HepG2 (cell line): ENCODE results near the gene CTSW. TPM values are rescaled to one million over a fixed set of nuclear protein-coding genes. Genes with fewer than 3 reads are reported as not detected.
"Not testable (repeated sequence)": the region's sequence is repeated elsewhere in the genome, so short reads cannot be mapped to it uniquely, and the experiment has no call there.

Source experiments
- ATAC-seq: fragments of 200-7000 bp; cut with Tn5 transposase; 3 replicates; pipeline ENCODE4 v1.9.1; 2020; ENCODE audit warnings: mild to moderate bottlenecking, moderate library complexity
- BruUV-seq: library from RNA; stranded (reverse); fragments of 400-500 nt; replicated peaks from 2 replicates; lab custom pipeline; 2021; lab: Mats Ljungman, UMichigan
- CTCF ChIA-PET: fragments of 300-600 bp; formaldehyde crosslinking; extraction: SDS; loops from one replicate; lab custom pipeline; 2021; ENCODE audit warnings: low total read pairs, inconsistent platforms, low intra/inter-chr PET ratio; lab: Yijun Ruan, JAX
- POLR2A ChIA-PET: fragments of 350-600 bp; sonication (Branson Sonifier 250); formaldehyde crosslinking; loops from one replicate; lab custom pipeline; 2020; ENCODE audit warnings: antibody characterized with exemption, inconsistent platforms; lab: Yijun Ruan, JAX
- DNase-seq: peaks from one replicate; pipeline ENCODE4 v3.0.0-alpha.2; 2015; ENCODE audit warnings: low spot score
- FAIRE-seq: peaks from 3 replicates; lab custom pipeline; 2011; peaks lifted over from hg19 to GRCh38; lab: Jason Lieb, UNC
- H2AFZ ChIP-seq: one replicate; pipeline ENCODE4 v1.6.1; 2011; ENCODE audit warnings: low read length, inconsistent platforms
- H3K27ac ChIP-seq: fragments of 300-600 bp; 3 replicates; pipeline ENCODE4 v1.8.0; 2011; ENCODE audit warnings: mixed run types, mild to moderate bottlenecking, mixed read lengths, low read length, inconsistent platforms; ENCODE audit not compliant: insufficient read depth; ENCODE audit errors: extremely low read length
- H3K27me3 ChIP-seq, 2 experiments: fragments of 200-600 bp in 1 of 2; 2 replicates in 1 of 2; 3 replicates in 1 of 2; pipeline versions ENCODE4 v1.6.0 to v1.8.0; 2011; ENCODE audit warnings: low read length in 2 of 2, mild to moderate bottlenecking in 2 of 2, moderate library complexity in 2 of 2, inconsistent platforms in 1 of 2; ENCODE audit not compliant: insufficient read depth in 2 of 2, control insufficient read depth in 1 of 2
- H3K36me3 ChIP-seq, 2 experiments: fragments of 200-600 bp in 1 of 2; replicated peaks in 1 of 2; 2 replicates in 1 of 2; 3 replicates in 1 of 2; pipeline versions ENCODE4 v1.5.1 to v1.8.0; 2011; ENCODE audit warnings: low read length in 2 of 2, inconsistent platforms in 1 of 2; ENCODE audit not compliant: insufficient read depth in 2 of 2, control insufficient read depth in 1 of 2
- H3K4me1 ChIP-seq: 2 replicates; pipeline ENCODE4 v1.5.1; 2012; ENCODE audit warnings: low read length, inconsistent platforms; ENCODE audit not compliant: insufficient read depth
- H3K4me2 ChIP-seq: 2 replicates; pipeline ENCODE4 v1.6.0; 2011; ENCODE audit warnings: low read depth, low read length, inconsistent platforms
- H3K4me3 ChIP-seq, 3 experiments: fragments of 200-600 bp in 1 of 3; sonication (generic), shearing (Covaris generic) in 1 of 3; replicated peaks in 1 of 3; 2 replicates each; pipeline ENCODE4 v1.5.1; 2011 to 2016; ENCODE audit warnings: low read length in 3 of 3, inconsistent platforms in 2 of 3, low read depth in 2 of 3, mild to moderate bottlenecking in 2 of 3, control low read depth in 1 of 3, mixed read lengths in 1 of 3; ENCODE audit not compliant: insufficient read depth in 1 of 3
- H3K79me2 ChIP-seq: one replicate; pipeline ENCODE4 v1.6.1; 2011; ENCODE audit warnings: low read length, inconsistent platforms; ENCODE audit not compliant: insufficient read depth
- H3K9ac ChIP-seq: 2 replicates; pipeline ENCODE4 v1.6.0; 2011; ENCODE audit warnings: mild to moderate bottlenecking, low read depth, low read length, inconsistent platforms; ENCODE audit not compliant: insufficient read depth
- H3K9me3 ChIP-seq: 2 replicates; pipeline ENCODE4 v1.5.1; 2012; ENCODE audit warnings: mild to moderate bottlenecking, low read length
- H4K20me1 ChIP-seq: 2 replicates; pipeline ENCODE4 v1.6.0; 2011; ENCODE audit warnings: inconsistent platforms, mild to moderate bottlenecking, low read length, moderate library complexity; ENCODE audit not compliant: insufficient read depth
- CENPT ChIP-seq: sonication (generic); formaldehyde crosslinking; IDR thresholded peaks from 2 replicates; pipeline ENCODE4 v1.8.0; 2022; ENCODE audit warnings: low read depth, mild to moderate bottlenecking, moderate library complexity, missing genetic modification reagents
- HIC2 ChIP-seq: sonication (generic); formaldehyde crosslinking; IDR thresholded peaks from 2 replicates; pipeline ENCODE4 v1.9.0; 2022; ENCODE audit warnings: low read depth, missing genetic modification reagents
- MED1 ChIP-seq: sonication (generic); formaldehyde crosslinking; IDR thresholded peaks from 2 replicates; pipeline ENCODE4 v1.4.0; 2020; ENCODE audit warnings: missing genetic modification reagents
- NR2C2 ChIP-seq: sonication (generic); formaldehyde crosslinking; IDR thresholded peaks from 2 replicates; pipeline ENCODE4 v1.4.0; 2020; ENCODE audit warnings: missing genetic modification reagents, mild to moderate bottlenecking, moderate library complexity, borderline replicate concordance
- NR2F2 ChIP-seq: IDR thresholded peaks from 2 replicates; pipeline ENCODE4 v1.6.1; 2012; ENCODE audit warnings: low read depth, inconsistent platforms, borderline replicate concordance
- PAWR ChIP-seq: sonication (generic); formaldehyde crosslinking; IDR thresholded peaks from 2 replicates; pipeline ENCODE4 v1.4.0; 2020; ENCODE audit warnings: missing genetic modification reagents, mild to moderate bottlenecking, borderline replicate concordance
- POLR2G ChIP-seq: fragments of 200-400 bp; formaldehyde crosslinking; IDR thresholded peaks from 2 replicates; pipeline ENCODE4 v1.6.1; 2018; ENCODE audit warnings: mild to moderate bottlenecking, low read depth, low read length, moderate library complexity
- SAP130 ChIP-seq: IDR thresholded peaks from 2 replicates; pipeline ENCODE4 v1.6.1; 2016; ENCODE audit warnings: low read depth
- SMC3 ChIP-seq: IDR thresholded peaks from 2 replicates; pipeline ENCODE4 v1.6.1; 2011; ENCODE audit warnings: low read length, improper control_type of control experiment
- SOX13 ChIP-seq, 3 experiments: fragments of 450-650 bp in 1 of 3; sonication (generic) in 1 of 3; formaldehyde crosslinking in 1 of 3; IDR thresholded peaks in 2 of 3; conservative IDR thresholded peaks in 1 of 3; 2 replicates each; pipeline versions ENCODE4 v1.5.0 to v1.6.1; 2016 to 2020; ENCODE audit warnings: antibody characterized with exemption in 1 of 3, mild to moderate bottlenecking in 1 of 3, missing compliant biosample characterization in 1 of 3, missing genetic modification reagents in 1 of 3, moderate library complexity in 1 of 3
- SP4 ChIP-seq: sonication (generic); formaldehyde crosslinking; IDR thresholded peaks from 2 replicates; pipeline ENCODE4 v1.8.1; 2023; ENCODE audit warnings: mild to moderate bottlenecking, missing genetic modification reagents
- TFDP2 ChIP-seq: sonication (generic); formaldehyde crosslinking; IDR thresholded peaks from 2 replicates; pipeline ENCODE4 v1.4.0; 2020; ENCODE audit warnings: missing genetic modification reagents
- ZMYM2 ChIP-seq: sonication (generic); formaldehyde crosslinking; IDR thresholded peaks from 2 replicates; pipeline ENCODE4 v1.8.0; 2022; ENCODE audit warnings: mild to moderate bottlenecking, missing genetic modification reagents
- ZNF264 ChIP-seq: sonication (generic); formaldehyde crosslinking; IDR thresholded peaks from 2 replicates; pipeline ENCODE4 v1.4.0; 2020; ENCODE audit warnings: missing genetic modification reagents
- ZSCAN20 ChIP-seq: sonication (generic); formaldehyde crosslinking; IDR thresholded peaks from 2 replicates; pipeline ENCODE4 v1.4.0; 2020; ENCODE audit warnings: missing genetic modification reagents, mild to moderate bottlenecking, borderline replicate concordance
- WGBS: methylation state at CpG from one replicate; pipeline ENCODE4 v1.1.6; 2017; ENCODE audit warnings: low lambda C conversion rate; 5-methylcytosine and 5-hydroxymethylcytosine counted together
- in situ Hi-C: cut with HindIII; loops from 2 replicates; pipeline ENCODE4 v1.10.0; 2017; ENCODE audit warnings: low pct_unique_long_range_greater_than_20kb; ENCODE audit not compliant: extremely low pct_ligation_motif_present
- intact Hi-C: fragments of 100-400 bp; cut with micrococcal nuclease; formaldehyde crosslinking; loops from one replicate; pipeline ENCODE4 v1.10.0; 2022; ENCODE audit not compliant: unreplicated experiment
- polyA plus RNA-seq, 8 experiments: library from polyadenylated mRNA; depleted of rRNA in 3 of 8; stranded (reverse) in 7 of 8; unstranded in 1 of 8; fragments of >200 nt; fragmentation: Illumina TruSeq in 4 of 8; extraction: Trizol in 4 of 8; gene quantifications; 2 replicates each; pipeline versions ENCODE4 v1.2.1 to v1.2.3, GENCODE V29; 2011 to 2016; ENCODE audit warnings: low read depth in 4 of 8, missing spikeins in 1 of 8, mixed read lengths in 1 of 8; ENCODE audit not compliant: insufficient read depth in 1 of 8
- total RNA-seq, 5 experiments: library from RNA; depleted of rRNA; stranded (reverse); fragments of >200 nt; fragmentation: Illumina TruSeq; extraction: Trizol; gene quantifications; 2 replicates each; pipeline ENCODE4 v1.2.3, GENCODE V29; 2016; ENCODE audit warnings: low read depth in 1 of 5
- TF ChIP-seq, protein P1 (sequence below): IDR thresholded peaks from 2 replicates; pipeline ENCODE4 v1.6.1; 2016; ENCODE audit warnings: low read depth, borderline replicate concordance

The CTSW gene
- total and polyA plus RNA-seq, 2 of the 13 experiments (the other 11 are each of a cell fraction or from before 2014, with no cell fraction given): 0.09 TPM; not detected in 1

GRCh38 chr11:65891219-65892136, 11.8 kb downstream of the CTSW start (continued):
- TF ChIP-seq, protein P1, sequence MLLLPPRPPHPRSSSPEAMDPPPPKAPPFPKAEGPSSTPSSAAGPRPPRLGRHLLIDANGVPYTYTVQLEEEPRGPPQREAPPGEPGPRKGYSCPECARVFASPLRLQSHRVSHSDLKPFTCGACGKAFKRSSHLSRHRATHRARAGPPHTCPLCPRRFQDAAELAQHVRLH (CRISPR knock-in tag): no peak
- no peak for TF ChIP-seq SMC3
- TF ChIP-seq NR2C2 (CRISPR knock-in tag): peak; percentile 54
- TF ChIP-seq POLR2G: peak; percentile 76
- peak; percentile 18; the same call in 1 of the 2 replicates for TF ChIP-seq ZNF264
- TF ChIP-seq PAWR (CRISPR knock-in tag): no peak
- peak; percentile 75; the same call in 1 of the 2 replicates for TF ChIP-seq CENPT
- no peak; the same call in 1 of the 2 replicates for TF ChIP-seq TFDP2 (CRISPR knock-in tag)
- TF ChIP-seq, all 625 proteins: peak for 157

DNA sequence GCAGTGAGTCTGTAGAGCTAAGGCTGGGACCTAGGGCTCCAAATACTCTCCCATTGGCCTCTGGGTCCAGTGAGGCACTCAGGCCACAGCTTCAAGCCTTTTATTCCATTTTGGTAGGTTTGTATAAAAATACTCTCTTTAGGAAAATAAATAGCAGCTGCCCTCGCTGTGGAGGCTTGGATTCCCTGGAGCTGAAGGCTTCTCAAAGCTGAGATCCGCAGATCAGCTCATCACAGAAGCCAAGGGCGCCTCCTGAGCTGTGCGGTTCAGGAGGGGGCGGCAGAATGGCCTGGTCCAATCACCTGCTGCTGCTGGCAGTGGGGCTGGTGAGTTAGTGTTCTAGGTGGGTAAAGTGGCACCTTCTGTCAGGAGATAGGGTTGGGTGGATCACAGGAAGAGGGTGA, 12.5 kb downstream of the CTSW start:
- peaks cover 21% of the 10 kb centered on the region for H3K79me2 ChIP-seq
- H3K9me3 ChIP-seq; BruUV-seq; H4K20me1 ChIP-seq; in situ Hi-C loops; H2AFZ ChIP-seq; intact Hi-C loops; DNase-seq; H3K27me3 ChIP-seq; ATAC-seq; TF ChIP-seq SOX13 (IDR thresholded peaks at IDR 0.05): not testable (repeated sequence)
- H3K4me2 ChIP-seq: peak overlapping the region; percentile 99
- H3K4me1 ChIP-seq: peaks cover 52% of the 10 kb centered on the region
- POLR2A ChIA-PET: interaction anchor here (0.6 to 7.6 kb wide), 12 partner anchors 8 to 420 kb away, joined by 3 to 95 read pairs (median 13); partner anchors contain the start of genes BANF1, C11orf68, EFEMP2 and FOSL1
- peak overlapping the region; percentile 77 for H3K27ac ChIP-seq
- WGBS: 63% methylated on average over 5 of the region's 5 CpGs
- peak overlapping the region; percentile 90 for H3K9ac ChIP-seq
- peak overlapping the region in 2 of 3 experiments; percentile 77 to 91; a peak in 3 of 6 replicates for H3K4me3 ChIP-seq
- H3K36me3 ChIP-seq: peaks cover 6 to 18% of the 10 kb centered on the region in 2 experiments; a peak in 4 of 5 replicates
- FAIRE-seq: peak; percentile 75
- CTCF ChIA-PET: interaction anchor here (6.9 kb wide), 1 partner anchor 97 kb away, joined by 63 read pairs; no protein-coding TSS in a partner anchor
- TF ChIP-seq SP4 (CRISPR knock-in tag): 0 out of 2 replicates have a peak, but pooled peaks have one; percentile 33
- peak; percentile 13 for TF ChIP-seq NR2C2 (CRISPR knock-in tag)
- peak; percentile 8; the same call in 1 of the 2 replicates for TF ChIP-seq HIC2
- 0 out of 4 replicates have a peak, but pooled peaks of 1 of the 2 experiments have one; percentile 2 for TF ChIP-seq SOX13 (CRISPR knock-in tag; conservative IDR thresholded peaks at IDR 0.05 in 1 of 2, IDR thresholded peaks at IDR 0.05 in 1 of 2)
- peak; percentile 4; the same call in 1 of the 2 replicates for TF ChIP-seq ZNF264
- TF ChIP-seq SAP130 (CRISPR knock-in tag): 0 out of 2 replicates have a peak, but pooled peaks have one; percentile 33
- TF ChIP-seq ZMYM2 (CRISPR knock-in tag): 0 out of 2 replicates have a peak, but pooled peaks have one; percentile 7
- 0 out of 2 replicates have a peak, but pooled peaks have one; percentile 11 for TF ChIP-seq NR2F2
- TF ChIP-seq MED1 (CRISPR knock-in tag): 0 out of 2 replicates have a peak, but pooled peaks have one; percentile 7
- TF ChIP-seq ZSCAN20 (CRISPR knock-in tag): peak; percentile 61; the same call in 1 of the 2 replicates
